Activated CD4-positive, alpha-beta memory T cell treated with anti-CD3 and anti-CD28 coated beads, Interleukin-2, amount 10 ng/mL, durations not matched to agents 7 days and 5 days (primary cell): ENCODE data around the gene ARHGAP4. TPM values are rescaled to one million over a fixed set of nuclear protein-coding genes. Genes with fewer than 3 reads are reported as not detected.
A peak's percentile ranks its signal among the peaks of the same experiment; 100 is the strongest.

Experiments used
- CTCF ChIA-PET: fragments of 350-600 bp; sonication (Branson Sonifier 250); formaldehyde crosslinking; loops from one replicate; lab custom pipeline; 2021; ENCODE audit warnings: antibody characterized with exemption, inconsistent platforms; lab: Charles Lee
- POLR2A ChIA-PET: fragments of 350-600 bp; sonication (Branson Sonifier 250); formaldehyde crosslinking; loops from one replicate; lab custom pipeline; 2021; ENCODE audit warnings: antibody characterized with exemption; lab: Charles Lee
- DNase-seq: peaks from one replicate; pipeline ENCODE4 v3.0.0-alpha.2; 2020
- H3K27ac Mint-ChIP-seq: one replicate; pipeline ENCODE4 v1.8.0; 2021; ENCODE audit warnings: mild to moderate bottlenecking, mixed read lengths
- H3K27me3 Mint-ChIP-seq: one replicate; pipeline ENCODE4 v1.8.0; 2021; ENCODE audit warnings: mixed read lengths
- H3K36me3 Mint-ChIP-seq: one replicate; pipeline ENCODE4 v1.8.0; 2021; ENCODE audit warnings: low read depth, mixed read lengths
- H3K4me1 Mint-ChIP-seq: one replicate; pipeline ENCODE4 v1.8.0; 2021; ENCODE audit warnings: mixed read lengths
- H3K4me3 Mint-ChIP-seq: one replicate; pipeline ENCODE4 v1.8.0; 2021; ENCODE audit warnings: mild to moderate bottlenecking, mixed read lengths
- H3K9me3 Mint-ChIP-seq: one replicate; pipeline ENCODE4 v1.8.0; 2021; ENCODE audit warnings: mixed read lengths
- total RNA-seq, 2 experiments: library from RNA; stranded (reverse); gene quantifications; one replicate each; pipeline ENCODE4 v1.2.3, GENCODE V29; 2021

Gene ARHGAP4
- total RNA-seq, 2 experiments from 2014 or later, result 262 to 267 TPM

DNA sequence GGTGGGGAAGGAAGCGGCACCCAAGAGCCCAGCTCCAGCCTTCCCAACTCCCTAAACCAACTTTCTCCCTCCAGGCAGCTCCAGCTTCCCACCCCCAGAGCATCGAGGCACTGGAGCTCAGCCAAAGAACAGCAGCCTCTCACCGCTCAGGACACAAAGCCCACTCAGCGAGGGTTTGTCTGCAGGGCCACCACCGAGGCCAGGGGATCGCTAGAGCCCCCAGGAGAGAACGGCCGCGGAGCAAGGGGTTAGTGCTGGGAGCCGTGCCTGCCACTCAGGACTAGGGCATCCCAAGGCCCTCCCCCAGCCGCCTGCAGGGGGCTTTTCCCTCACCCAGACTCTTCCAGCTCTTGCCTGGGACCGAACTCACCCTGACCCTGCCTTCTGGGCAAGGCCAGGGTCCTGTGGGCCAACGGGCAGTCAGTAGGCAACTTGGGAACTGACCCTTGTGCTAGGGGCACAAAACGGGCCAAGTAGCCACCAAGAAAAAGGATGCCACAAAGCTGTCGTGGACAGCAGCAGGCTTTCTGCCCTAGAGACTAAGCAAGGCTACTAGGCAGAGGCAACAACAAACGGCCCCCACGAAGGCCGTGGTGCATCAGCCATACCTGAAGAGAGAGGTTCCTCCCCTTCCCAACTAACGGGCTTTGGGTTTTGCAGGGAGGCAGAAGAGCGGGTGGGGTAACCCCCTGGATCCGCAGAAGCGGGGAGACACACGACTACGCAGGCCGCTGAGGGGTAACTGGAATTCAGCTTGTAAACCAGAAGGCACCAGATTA, 43.2 kb upstream of the ARHGAP4 start:
- Mint-ChIP-seq H3K36me3 (peaks cover 34% of the 10 kb centered on the region), H3K4me1 (peaks cover 41% of the 10 kb centered on the region), H3K4me3 (peak overlapping the region; percentile 100), H3K27ac (peak overlapping the region; percentile 95), H3K27me3 (no peaks in the 10 kb centered on the region), H3K9me3 (no peaks in the 10 kb centered on the region)
- ChIA-PET CTCF (interaction anchor here (1.2 to 4.1 kb wide), 4 partner anchors 12 to 44 kb away, joined by 4 to 31 read pairs (median 6); no protein-coding TSS in a partner anchor), POLR2A (interaction anchor here (0.8 to 10.4 kb wide), 16 partner anchors 8 to 430 kb away, joined by 3 to 201 read pairs (median 6); partner anchors contain the start of genes ARHGAP4, IDH3G, IRAK1 and NAA10)
- DNase-seq, result no peak

DNA sequence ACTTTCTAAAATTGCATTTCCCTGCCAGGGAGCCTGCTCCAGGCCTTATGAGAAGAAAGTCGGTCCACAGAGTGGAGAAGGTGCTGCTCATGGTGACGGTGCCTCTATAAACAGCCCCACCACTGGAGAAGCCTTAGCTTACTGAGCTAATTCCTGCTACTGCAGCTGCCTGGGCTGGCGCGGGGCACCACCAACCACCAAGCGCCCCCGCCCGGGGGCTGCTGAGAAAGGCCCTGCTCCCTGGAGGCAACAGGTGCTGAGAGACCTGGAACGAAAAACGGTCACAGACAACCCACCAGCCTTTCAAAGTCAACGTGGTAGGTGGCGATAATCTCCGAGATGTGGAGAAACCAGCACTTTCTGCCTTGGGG, 42.7 kb upstream of the ARHGAP4 start:
- Mint-ChIP-seq H3K4me1 (peaks cover 35% of the 10 kb centered on the region), H3K4me3 (peak overlapping the region; percentile 100), H3K9me3 (no peaks in the 10 kb centered on the region), H3K27me3 (no peaks in the 10 kb centered on the region), H3K36me3 (peaks cover 34% of the 10 kb centered on the region), H3K27ac (peak overlapping the region; percentile 95)
- DNase-seq, result peak; percentile 59
- POLR2A ChIA-PET, result interaction anchor here (1.2 to 10.4 kb wide), 10 partner anchors 13 to 430 kb away, joined by 3 to 201 read pairs (median 6); partner anchors contain the start of genes ARHGAP4, IDH3G, NAA10 and RPL10
- CTCF ChIA-PET, result interaction anchor here (1.2 to 4.1 kb wide), 3 partner anchors 22 to 44 kb away, joined by 3 to 31 read pairs (median 4); no protein-coding TSS in a partner anchor

DNA sequence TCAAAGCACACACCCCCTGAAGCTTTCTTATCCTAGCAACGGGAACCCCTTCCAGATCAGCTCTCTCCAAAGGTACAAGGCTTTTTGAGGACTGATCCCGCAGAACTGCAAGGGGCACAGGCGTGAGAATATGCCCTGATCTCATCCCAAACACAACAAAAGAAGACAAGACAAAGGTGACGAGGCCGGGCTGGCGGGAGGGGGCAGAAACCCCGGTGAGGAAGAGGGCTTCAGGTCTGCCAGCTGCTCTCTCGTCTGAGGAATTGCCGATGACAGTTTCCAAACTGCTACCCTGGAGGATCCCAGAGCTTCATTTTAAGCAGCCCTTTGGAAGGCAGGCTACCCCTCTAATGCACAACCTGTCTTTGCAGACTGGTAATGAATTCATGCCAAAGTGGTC, 42.2 kb upstream of the ARHGAP4 start:
- Mint-ChIP-seq H3K4me3 (peak overlapping the region; percentile 100), H3K4me1 (peaks cover 32% of the 10 kb centered on the region), H3K27ac (peak overlapping the region; percentile 95), H3K36me3 (peaks cover 34% of the 10 kb centered on the region), H3K9me3 (no peaks in the 10 kb centered on the region), H3K27me3 (no peaks in the 10 kb centered on the region)
- no peak for DNase-seq
- ChIA-PET CTCF (interaction anchor here (1.2 to 4.1 kb wide), 3 partner anchors 21 to 43 kb away, joined by 3 to 31 read pairs (median 4); no protein-coding TSS in a partner anchor), POLR2A (interaction anchor here (1.0 to 10.4 kb wide), 9 partner anchors 13 to 379 kb away, joined by 3 to 201 read pairs (median 4); partner anchors contain the start of genes ARHGAP4, IDH3G, NAA10 and SSR4)

GRCh38 chrX:153967536-153968224, 41.6 kb upstream of the ARHGAP4 start:
- H3K36me3 Mint-ChIP-seq, result peaks cover 36% of the 10 kb centered on the region
- H3K27ac Mint-ChIP-seq, result peak overlapping the region; percentile 95
- ChIA-PET CTCF (interaction anchor here (1.2 to 4.1 kb wide), 4 partner anchors 20 to 204 kb away, joined by 3 to 31 read pairs (median 6); partner anchors contain the start of gene PLXNB3), POLR2A (interaction anchor here (1.0 to 10.4 kb wide), 12 partner anchors 14 to 380 kb away, joined by 3 to 201 read pairs (median 4); partner anchors contain the start of genes ARHGAP4 and NAA10)
- no peaks in the 10 kb centered on the region for H3K9me3 Mint-ChIP-seq
- DNase-seq, result peak; percentile 54
- no peaks in the 10 kb centered on the region for H3K27me3 Mint-ChIP-seq
- H3K4me1 Mint-ChIP-seq, result peaks cover 29% of the 10 kb centered on the region
- H3K4me3 Mint-ChIP-seq, result peak overlapping the region; percentile 100

GRCh38 chrX:153966841-153967535, 40.9 kb upstream of the ARHGAP4 start:
- Mint-ChIP-seq H3K27ac (peak overlapping the region; percentile 95), H3K4me3 (peak overlapping the region; percentile 100), H3K36me3 (peaks cover 41% of the 10 kb centered on the region), H3K4me1 (peaks cover 29% of the 10 kb centered on the region), H3K27me3 (no peaks in the 10 kb centered on the region), H3K9me3 (no peaks in the 10 kb centered on the region)
- POLR2A ChIA-PET, result interaction anchor here (0.7 to 10.4 kb wide), 14 partner anchors 14 to 380 kb away, joined by 3 to 201 read pairs (median 4); partner anchors contain the start of genes ARHGAP4, IRAK1 and NAA10
- CTCF ChIA-PET, result interaction anchor here (1.4 to 4.1 kb wide), 4 partner anchors 20 to 203 kb away, joined by 4 to 31 read pairs (median 8); partner anchors contain the start of genes ARHGAP4 and PLXNB3
- peak; percentile 51 for DNase-seq

GRCh38 chrX:153966283-153966688, 40.2 kb upstream of the ARHGAP4 start:
- H3K9me3 Mint-ChIP-seq, result no peaks in the 10 kb centered on the region
- POLR2A ChIA-PET, result interaction anchor here (0.7 to 10.4 kb wide), 9 partner anchors 16 to 57 kb away, joined by 3 to 201 read pairs (median 4); partner anchors contain the start of genes ARHGAP4 and IRAK1

DNA sequence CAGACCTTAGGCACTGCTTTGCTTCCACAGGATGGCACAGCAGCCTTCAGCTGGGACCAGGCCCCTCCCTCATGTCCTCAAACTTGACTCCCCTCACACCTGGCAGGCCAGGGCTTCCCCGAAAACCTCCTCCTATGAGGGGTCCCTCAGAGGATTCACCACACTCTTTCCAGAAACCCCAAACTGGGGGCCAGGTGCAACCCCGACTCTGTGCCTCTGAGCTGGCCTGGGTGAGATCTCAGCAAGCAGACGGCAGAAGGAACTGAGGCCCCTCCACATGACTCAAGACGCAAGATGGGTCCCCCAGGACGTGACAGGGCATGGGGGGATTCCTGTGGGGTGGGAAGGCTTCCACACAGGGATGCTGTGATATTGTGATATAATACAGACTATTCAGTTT, 39.3 kb upstream of the ARHGAP4 start:
- H3K27ac Mint-ChIP-seq, result peak overlapping the region; percentile 52
- H3K4me3 Mint-ChIP-seq, result no peak overlapping the region
- DNase-seq, result no peak
- ChIA-PET CTCF (interaction anchor here (1.2 to 2.4 kb wide), 2 partner anchors 41 to 48 kb away, joined by 3 to 9 read pairs; no protein-coding TSS in a partner anchor), POLR2A (interaction anchor here (10.4 kb wide), 1 partner anchor 39 kb away, joined by 201 read pairs; the partner anchor contains the start of gene ARHGAP4)
- no peaks in the 10 kb centered on the region for H3K9me3 Mint-ChIP-seq
- peaks cover 47% of the 10 kb centered on the region for H3K36me3 Mint-ChIP-seq
- H3K4me1 Mint-ChIP-seq, result peaks cover 29% of the 10 kb centered on the region
- H3K27me3 Mint-ChIP-seq, result no peaks in the 10 kb centered on the region

More at GRCh38 chrX:153966283-153966688, 40.2 kb upstream of the ARHGAP4 start:
- CTCF ChIA-PET, result interaction anchor here (1.2 to 4.1 kb wide), 5 partner anchors 19 to 202 kb away, joined by 3 to 31 read pairs (median 6); partner anchors contain the start of genes ARHGAP4 and PLXNB3
- Mint-ChIP-seq H3K4me1 (peaks cover 29% of the 10 kb centered on the region), H3K36me3 (peaks cover 42% of the 10 kb centered on the region), H3K27me3 (no peaks in the 10 kb centered on the region), H3K4me3 (peak overlapping the region; percentile 100), H3K27ac (peak overlapping the region; percentile 95)
- DNase-seq, result no peak

GRCh38 chrX:153964105-153964504, 38.0 kb upstream of the ARHGAP4 start:
- Mint-ChIP-seq H3K36me3 (peaks cover 49% of the 10 kb centered on the region), H3K9me3 (no peaks in the 10 kb centered on the region), H3K27ac (no peak overlapping the region), H3K27me3 (no peaks in the 10 kb centered on the region), H3K4me1 (peaks cover 29% of the 10 kb centered on the region), H3K4me3 (no peak overlapping the region)
- no peak for DNase-seq
- CTCF ChIA-PET, result no interaction called here
- POLR2A ChIA-PET, result interaction anchor here (1.1 kb wide), 1 partner anchor 33 kb away, joined by 3 read pairs; no protein-coding TSS in a partner anchor

GRCh38 chrX:153963546-153963945, 37.5 kb upstream of the ARHGAP4 start:
- CTCF ChIA-PET, result no interaction called here
- no peak overlapping the region for H3K4me3 Mint-ChIP-seq
- H3K27ac Mint-ChIP-seq, result no peak overlapping the region
- no peaks in the 10 kb centered on the region for H3K9me3 Mint-ChIP-seq
- H3K27me3 Mint-ChIP-seq, result no peaks in the 10 kb centered on the region
- peaks cover 43% of the 10 kb centered on the region for H3K36me3 Mint-ChIP-seq
- DNase-seq, result no peak
- peaks cover 29% of the 10 kb centered on the region for H3K4me1 Mint-ChIP-seq
- POLR2A ChIA-PET, result interaction anchor here (1.1 kb wide), 1 partner anchor 32 kb away, joined by 3 read pairs; no protein-coding TSS in a partner anchor

DNA sequence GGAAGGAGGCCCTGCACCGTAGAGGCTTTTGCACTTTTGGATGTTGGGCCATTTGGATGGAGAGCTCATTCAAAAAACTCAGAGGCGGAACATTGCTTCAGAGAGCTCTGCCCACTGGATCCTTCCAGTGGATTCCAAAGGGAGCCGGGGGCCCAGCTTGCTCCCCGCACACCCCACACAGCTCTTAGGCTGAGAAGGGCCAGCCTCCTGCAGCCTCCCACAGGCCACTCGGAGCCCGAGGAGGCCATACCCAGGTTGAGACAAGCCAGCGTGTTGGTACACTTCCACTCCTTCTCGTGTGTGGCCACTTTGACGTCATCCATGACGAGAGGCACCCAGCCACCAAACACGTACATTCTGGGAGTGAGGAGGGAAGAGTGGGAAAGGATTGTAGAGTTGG, 35.2 kb upstream of the ARHGAP4 start:
- Mint-ChIP-seq H3K4me1 (peaks cover 10% of the 10 kb centered on the region), H3K27ac (no peak overlapping the region), H3K9me3 (no peaks in the 10 kb centered on the region), H3K27me3 (no peaks in the 10 kb centered on the region), H3K4me3 (no peak overlapping the region), H3K36me3 (peaks cover 37% of the 10 kb centered on the region)
- POLR2A ChIA-PET, result interaction anchor here (0.8 to 3.9 kb wide), 4 partner anchors 10 to 37 kb away, joined by 3 to 13 read pairs (median 4); partner anchors contain the start of gene HCFC1
- no peak for DNase-seq
- CTCF ChIA-PET, result interaction anchor here (1.1 to 1.6 kb wide), 2 partner anchors 13 to 52 kb away, joined by 3 to 4 read pairs; no protein-coding TSS in a partner anchor

- Mint-ChIP-seq H3K9me3 (no peaks in the 10 kb centered on the region), H3K27ac (no peak overlapping the region), H3K4me1 (peaks cover 6% of the 10 kb centered on the region), H3K36me3 (peaks cover 40% of the 10 kb centered on the region), H3K4me3 (no peak overlapping the region), H3K27me3 (no peaks in the 10 kb centered on the region)
- CTCF ChIA-PET, result interaction anchor here (1.1 to 1.6 kb wide), 2 partner anchors 13 to 53 kb away, joined by 3 to 4 read pairs; no protein-coding TSS in a partner anchor
- no peak for DNase-seq
- POLR2A ChIA-PET, result interaction anchor here (3.9 kb wide), 1 partner anchor 10 kb away, joined by 13 read pairs; the partner anchor contains the start of gene HCFC1
These were observed 34.7 kb upstream of the ARHGAP4 start for GRCh38 chrX:153960786-153961185.
